ENCODE results near the gene C9orf85. TPM values are rescaled to one million over a fixed set of nuclear protein-coding genes. Genes with fewer than 3 reads are reported as not detected.

Gene C9orf85
- total and polyA plus RNA-seq, 2 donors (not counting 1 experiment from before 2014, with no cell fraction given) = 4.3 to 9.6 TPM

DNA sequence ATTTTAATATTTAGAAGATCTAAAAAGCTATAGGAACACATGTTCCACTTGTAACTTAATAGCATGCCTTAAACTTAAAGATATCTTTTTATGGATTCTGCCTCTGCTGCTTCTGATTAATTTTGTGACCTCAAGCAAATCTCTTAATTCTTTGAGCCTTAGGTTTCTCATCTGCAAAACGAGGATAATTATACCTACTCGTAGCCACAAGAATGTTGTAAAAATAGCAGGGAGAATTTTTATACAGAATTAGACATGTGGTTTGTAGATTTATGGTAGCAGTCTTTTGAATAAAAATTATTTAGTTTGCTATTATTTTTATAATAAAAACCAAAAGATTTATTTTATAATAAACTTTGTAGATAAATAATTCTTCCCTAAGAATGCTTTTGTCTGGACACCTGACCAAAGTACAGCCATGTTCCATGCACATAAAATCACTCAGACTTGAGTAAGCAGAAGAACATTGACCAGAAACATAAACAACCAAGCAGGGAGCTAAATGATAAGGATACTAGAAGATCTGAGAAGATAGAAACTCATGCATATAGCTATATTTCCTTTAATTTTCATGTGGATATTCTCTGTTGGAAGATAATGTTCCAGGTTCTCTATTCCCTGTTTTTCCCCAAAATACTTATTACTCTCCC is 18.5 kb downstream of the C9orf85 start:
- Histone ChIP-seq H3K79me2 (ENCODE audit: control insufficient read depth, insufficient read depth, low read length) (peaks cover 37% of the 10 kb centered on the region), H3K9me3 (ENCODE audit: control extremely low read depth in 1 of 3, control insufficient read depth in 2 of 3, insufficient read depth in 1 of 3, low read length in 2 of 3) (no peaks in the 10 kb centered on the region), H3K4me1 (ENCODE audit: control insufficient read depth in 2 of 2, insufficient read depth in 2 of 2, low read length in 2 of 2) (peaks cover 0 to 3% of the 10 kb centered on the region in 2 donors), H3K27me3 (replicated peaks in 1 of 4; ENCODE audit: control extremely low read depth in 1 of 4, control insufficient read depth in 3 of 4, insufficient read depth in 4 of 4, low read length in 3 of 4) (no peaks in the 10 kb centered on the region), H4K20me1 (ENCODE audit: control insufficient read depth, insufficient read depth, low read length, poor library complexity, severe bottlenecking) (peaks cover 9% of the 10 kb centered on the region), H3K4me2 (replicated peaks; ENCODE audit: low read depth, low read length, poor library complexity, severe bottlenecking) (no peak overlapping the region), H2AFZ (ENCODE audit: insufficient read depth, low read depth, low read length, poor library complexity, severe bottlenecking) (no peak overlapping the region), H3K36me3 (replicated peaks in 1 of 2; ENCODE audit: control extremely low read depth in 1 of 2, control insufficient read depth in 1 of 2, extremely low read depth in 1 of 2, insufficient read depth in 2 of 2, low read length in 1 of 2) (peaks cover 0 to 1% of the 10 kb centered on the region in 2 experiments), H3K9ac (ENCODE audit: low read length) (no peak overlapping the region), H3K4me3 (ENCODE audit: control extremely low read depth in 1 of 5, extremely low read depth in 1 of 5, insufficient read depth in 1 of 5, low read depth in 2 of 5, low read length in 4 of 5) (no peak overlapping the region), H3K27ac (ENCODE audit: low read length in 2 of 2) (no peak overlapping the region)
- POLR2A ChIA-PET = no interaction called here
- Mint-ChIP-seq H3K27me3 (no peaks in the 10 kb centered on the region), H3K4me1 (peaks cover 16% of the 10 kb centered on the region), H3K27ac (no peak overlapping the region), H3K9me3 (ENCODE audit: insufficient read depth) (peaks cover 2% of the 10 kb centered on the region), H3K4me3 (no peak overlapping the region)
- ATAC-seq (ENCODE audit: low read depth) = no peak
- TF ChIP-seq CTCF (IDR thresholded peaks at IDR 0.05) (no peak), EZH2 (IDR thresholded peaks at IDR 0.05; ENCODE audit: borderline replicate concordance, insufficient read depth, low read depth, low read length, poor library complexity, severe bottlenecking) (no peak)
- DNase-seq = no peak
- CTCF ChIA-PET = no interaction called here
- WGBS (ENCODE audit: insufficient coverage) = no CpG with 5 or more reads among the region's 2 CpGs
- intact Hi-C loops (cut with micrococcal nuclease) = no loop called here

DNA sequence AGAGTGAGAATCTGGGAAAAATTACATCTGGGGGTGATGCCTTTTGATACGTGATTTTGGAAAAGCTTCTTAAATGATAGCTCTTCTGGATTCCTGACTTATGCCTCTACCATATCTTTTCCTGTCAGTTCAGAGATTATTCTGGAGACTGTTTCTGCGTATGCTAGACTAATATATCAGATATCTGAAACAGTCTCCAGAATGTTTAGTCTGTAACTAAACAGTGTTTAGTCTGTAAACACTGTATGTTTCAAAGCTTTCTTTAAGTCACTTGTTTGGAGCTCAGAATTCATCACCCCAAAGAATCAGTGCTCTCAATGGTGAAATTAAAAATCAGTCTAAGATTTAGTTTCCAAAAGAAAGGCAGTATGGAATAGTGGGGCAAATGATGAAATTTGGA is 19.7 kb downstream of the C9orf85 start:
- Mint-ChIP-seq H3K27ac (no peak overlapping the region), H3K27me3 (no peaks in the 10 kb centered on the region), H3K4me3 (no peak overlapping the region), H3K9me3 (ENCODE audit: insufficient read depth) (peaks cover 2% of the 10 kb centered on the region), H3K4me1 (peaks cover 28% of the 10 kb centered on the region)
- WGBS (ENCODE audit: insufficient coverage) = no CpG with 5 or more reads among the region's 2 CpGs
- H3K4me2 ChIP-seq (replicated peaks; ENCODE audit: low read depth, low read length, poor library complexity, severe bottlenecking) = no peak overlapping the region
- no peak for ATAC-seq (ENCODE audit: low read depth)
- H3K27ac ChIP-seq (ENCODE audit: low read length in 2 of 2) = no peak overlapping the region
- no peaks in the 10 kb centered on the region for H3K27me3 ChIP-seq (replicated peaks in 1 of 4; ENCODE audit: control extremely low read depth in 1 of 4, control insufficient read depth in 3 of 4, insufficient read depth in 4 of 4, low read length in 3 of 4)
- H3K4me1 ChIP-seq (ENCODE audit: control insufficient read depth in 2 of 2, insufficient read depth in 2 of 2, low read length in 2 of 2) = peaks cover 0 to 11% of the 10 kb centered on the region in 2 donors
- ChIA-PET CTCF (no interaction called here), POLR2A (no interaction called here)
- no peak overlapping the region for H3K4me3 ChIP-seq (ENCODE audit: control extremely low read depth in 1 of 5, extremely low read depth in 1 of 5, insufficient read depth in 1 of 5, low read depth in 2 of 5, low read length in 4 of 5)
- intact Hi-C loops (cut with micrococcal nuclease) = no loop called here
- DNase-seq = no peak
- H3K9ac ChIP-seq (ENCODE audit: low read length) = no peak overlapping the region
- H4K20me1 ChIP-seq (ENCODE audit: control insufficient read depth, insufficient read depth, low read length, poor library complexity, severe bottlenecking) = peaks cover 6% of the 10 kb centered on the region
- no peak overlapping the region for H2AFZ ChIP-seq (ENCODE audit: insufficient read depth, low read depth, low read length, poor library complexity, severe bottlenecking)
- no peak for TF ChIP-seq CTCF (IDR thresholded peaks at IDR 0.05)
- no peak for TF ChIP-seq EZH2 (IDR thresholded peaks at IDR 0.05; ENCODE audit: borderline replicate concordance, insufficient read depth, low read depth, low read length, poor library complexity, severe bottlenecking)
- H3K36me3 ChIP-seq (replicated peaks in 1 of 2; ENCODE audit: control extremely low read depth in 1 of 2, control insufficient read depth in 1 of 2, extremely low read depth in 1 of 2, insufficient read depth in 2 of 2, low read length in 1 of 2) = peaks cover 0 to 1% of the 10 kb centered on the region in 2 experiments
- H3K79me2 ChIP-seq (ENCODE audit: control insufficient read depth, insufficient read depth, low read length) = peaks cover 35% of the 10 kb centered on the region
- no peaks in the 10 kb centered on the region for H3K9me3 ChIP-seq (ENCODE audit: control extremely low read depth in 1 of 3, control insufficient read depth in 2 of 3, insufficient read depth in 1 of 3, low read length in 2 of 3)
